ENCODE measurements around the gene LIPK.
"Not testable (repeated sequence)": the region's sequence is repeated elsewhere in the genome, so short reads cannot be mapped to it uniquely, and the experiment has no call there.

The LIPK gene

DNA sequence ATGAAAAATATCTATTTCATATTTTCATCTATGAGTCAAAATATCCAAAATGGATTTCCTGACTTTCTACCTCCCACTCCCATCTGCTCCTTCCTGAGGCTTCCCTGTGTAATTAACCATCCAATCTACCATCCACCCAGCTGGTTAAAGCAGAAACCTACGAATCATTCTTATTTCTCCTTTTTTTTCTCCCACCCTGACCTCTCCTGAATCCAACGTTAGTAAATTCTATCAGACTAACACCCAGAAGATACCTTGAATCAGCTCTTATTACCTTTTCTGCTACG lies 45.5 kb upstream of the LIPK start:
- Histone ChIP-seq H3F3A (ENCODE audit: insufficient read depth, low read length) (no peaks in the 10 kb centered on the region), H4K20me1 (ENCODE audit: insufficient read depth, low read length) (no peaks in the 10 kb centered on the region), H3K4me1 (ENCODE audit: insufficient read depth, low read length, severe bottlenecking) (no peaks in the 10 kb centered on the region), H3K27ac (ENCODE audit: low read depth, low read length, poor library complexity, severe bottlenecking) (no peak overlapping the region), H3K4me3 (ENCODE audit: low read depth, low read length, poor library complexity, severe bottlenecking) (no peak overlapping the region), H3K9ac (ENCODE audit: low read length) (no peak overlapping the region), H3K27me3 (ENCODE audit: insufficient read depth, low read length) (no peaks in the 10 kb centered on the region), H3K36me3 (ENCODE audit: insufficient read depth, low read length) (no peaks in the 10 kb centered on the region), H3K4me2 (ENCODE audit: low read length) (no peak overlapping the region), H3K9me3 (ENCODE audit: low read length) (no peaks in the 10 kb centered on the region), H2AFZ (ENCODE audit: low read length) (no peak overlapping the region), H3K79me2 (ENCODE audit: insufficient read depth, low read length) (no peaks in the 10 kb centered on the region), H3K9me2 (ENCODE audit: low read depth, low read length) (no peaks in the 10 kb centered on the region)
- TF ChIP-seq, protein P1, sequence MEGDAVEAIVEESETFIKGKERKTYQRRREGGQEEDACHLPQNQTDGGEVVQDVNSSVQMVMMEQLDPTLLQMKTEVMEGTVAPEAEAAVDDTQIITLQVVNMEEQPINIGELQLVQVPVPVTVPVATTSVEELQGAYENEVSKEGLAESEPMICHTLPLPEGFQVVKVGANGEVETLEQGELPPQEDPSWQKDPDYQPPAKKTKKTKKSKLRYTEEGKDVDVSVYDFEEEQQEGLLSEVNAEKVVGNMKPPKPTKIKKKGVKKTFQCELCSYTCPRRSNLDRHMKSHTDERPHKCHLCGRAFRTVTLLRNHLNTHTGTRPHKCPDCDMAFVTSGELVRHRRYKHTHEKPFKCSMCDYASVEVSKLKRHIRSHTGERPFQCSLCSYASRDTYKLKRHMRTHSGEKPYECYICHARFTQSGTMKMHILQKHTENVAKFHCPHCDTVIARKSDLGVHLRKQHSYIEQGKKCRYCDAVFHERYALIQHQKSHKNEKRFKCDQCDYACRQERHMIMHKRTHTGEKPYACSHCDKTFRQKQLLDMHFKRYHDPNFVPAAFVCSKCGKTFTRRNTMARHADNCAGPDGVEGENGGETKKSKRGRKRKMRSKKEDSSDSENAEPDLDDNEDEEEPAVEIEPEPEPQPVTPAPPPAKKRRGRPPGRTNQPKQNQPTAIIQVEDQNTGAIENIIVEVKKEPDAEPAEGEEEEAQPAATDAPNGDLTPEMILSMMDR (IDR thresholded peaks at IDR 0.05; ENCODE audit: low read length), result no peak
- no peak for TF ChIP-seq EZH2 (IDR thresholded peaks at IDR 0.05; ENCODE audit: borderline replicate concordance, low read length)

DNA sequence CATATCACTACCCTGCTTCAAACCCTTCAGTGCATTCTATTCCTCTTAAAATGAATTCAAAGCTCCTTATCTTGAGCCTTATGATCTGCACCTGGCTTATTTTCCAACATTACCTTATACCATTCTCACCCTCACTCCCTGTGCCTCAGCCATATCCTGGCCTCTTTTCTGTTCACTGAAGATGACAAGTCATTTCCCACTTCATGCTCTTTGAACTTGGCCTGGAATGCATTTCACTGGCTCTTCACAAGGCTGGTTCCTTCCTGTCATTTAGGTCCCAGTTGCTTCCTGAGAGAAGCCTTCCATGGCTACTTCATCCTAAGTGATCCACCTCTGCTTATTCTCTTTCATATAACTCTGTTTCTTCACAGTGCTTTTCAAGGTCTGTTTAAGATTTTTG lies 45.0 kb upstream of the LIPK start:
- Histone ChIP-seq H3K4me2 (ENCODE audit: low read length) (no peak overlapping the region), H3F3A (ENCODE audit: insufficient read depth, low read length) (no peaks in the 10 kb centered on the region), H4K20me1 (ENCODE audit: insufficient read depth, low read length) (no peaks in the 10 kb centered on the region), H3K9me3 (ENCODE audit: low read length) (no peaks in the 10 kb centered on the region), H3K27ac (ENCODE audit: low read depth, low read length, poor library complexity, severe bottlenecking) (no peak overlapping the region), H3K9ac (ENCODE audit: low read length) (no peak overlapping the region), H3K4me1 (ENCODE audit: insufficient read depth, low read length, severe bottlenecking) (no peaks in the 10 kb centered on the region), H2AFZ (ENCODE audit: low read length) (no peak overlapping the region), H3K9me2 (ENCODE audit: low read depth, low read length) (no peaks in the 10 kb centered on the region), H3K79me2 (ENCODE audit: insufficient read depth, low read length) (no peaks in the 10 kb centered on the region), H3K4me3 (ENCODE audit: low read depth, low read length, poor library complexity, severe bottlenecking) (no peak overlapping the region), H3K27me3 (ENCODE audit: insufficient read depth, low read length) (no peaks in the 10 kb centered on the region), H3K36me3 (ENCODE audit: insufficient read depth, low read length) (no peaks in the 10 kb centered on the region)
- TF ChIP-seq, protein P1 (IDR thresholded peaks at IDR 0.05; ENCODE audit: low read length), result no peak
- no peak for TF ChIP-seq EZH2 (IDR thresholded peaks at IDR 0.05; ENCODE audit: borderline replicate concordance, low read length)

DNA sequence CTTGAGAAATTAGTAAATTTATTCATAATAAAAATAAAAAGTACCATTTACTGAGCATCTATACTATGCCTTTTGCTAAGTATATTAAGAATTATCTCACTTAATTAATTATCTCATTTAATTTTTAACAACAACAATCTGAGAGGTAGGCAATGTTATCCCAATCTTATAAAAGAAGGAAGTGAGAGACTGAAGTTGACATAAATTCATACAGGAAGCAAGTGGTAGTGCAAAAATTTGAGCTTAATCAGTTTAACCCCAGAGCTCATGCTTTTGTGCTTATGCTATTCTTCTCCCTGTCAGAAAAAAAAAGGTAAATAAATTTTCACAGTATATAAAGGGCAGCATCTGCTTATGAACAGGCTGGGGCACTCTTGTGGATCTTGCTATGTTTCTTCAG lies 44.5 kb upstream of the LIPK start:
- no peaks in the 10 kb centered on the region for H3K79me2 ChIP-seq (ENCODE audit: insufficient read depth, low read length)
- H3K9me3 ChIP-seq (ENCODE audit: low read length), result no peaks in the 10 kb centered on the region
- H3K27ac ChIP-seq (ENCODE audit: low read depth, low read length, poor library complexity, severe bottlenecking), result no peak overlapping the region
- H3F3A ChIP-seq (ENCODE audit: insufficient read depth, low read length), result no peaks in the 10 kb centered on the region
- no peaks in the 10 kb centered on the region for H3K9me2 ChIP-seq (ENCODE audit: low read depth, low read length)
- H3K4me1 ChIP-seq (ENCODE audit: insufficient read depth, low read length, severe bottlenecking), result no peaks in the 10 kb centered on the region
- H3K4me3 ChIP-seq (ENCODE audit: low read depth, low read length, poor library complexity, severe bottlenecking), result no peak overlapping the region
- H3K36me3 ChIP-seq (ENCODE audit: insufficient read depth, low read length), result no peaks in the 10 kb centered on the region
- no peak for TF ChIP-seq EZH2 (IDR thresholded peaks at IDR 0.05; ENCODE audit: borderline replicate concordance, low read length)
- TF ChIP-seq, protein P1 (IDR thresholded peaks at IDR 0.05; ENCODE audit: low read length), result no peak
- H4K20me1 ChIP-seq (ENCODE audit: insufficient read depth, low read length), result no peaks in the 10 kb centered on the region
- no peak overlapping the region for H3K4me2 ChIP-seq (ENCODE audit: low read length)
- H3K27me3 ChIP-seq (ENCODE audit: insufficient read depth, low read length), result no peaks in the 10 kb centered on the region
- H3K9ac ChIP-seq (ENCODE audit: low read length), result no peak overlapping the region
- H2AFZ ChIP-seq (ENCODE audit: low read length), result no peak overlapping the region

DNA sequence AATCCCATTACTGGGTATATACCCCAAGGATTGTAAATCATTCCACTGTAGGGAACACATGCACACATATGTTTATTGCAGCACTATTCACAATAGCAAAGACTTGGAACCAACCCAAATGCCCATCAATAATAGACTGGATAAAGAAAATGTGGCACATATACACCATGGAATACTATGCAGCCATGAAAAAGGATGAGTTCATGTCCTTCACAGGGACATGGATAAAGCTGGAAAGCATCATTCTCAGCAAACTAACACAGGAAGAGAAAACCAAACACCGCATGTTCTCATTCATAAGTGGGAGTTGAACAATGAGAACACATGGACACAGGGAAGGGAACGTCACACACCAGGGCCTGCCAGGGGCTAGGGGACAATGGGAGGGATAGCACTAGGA lies 42.9 kb upstream of the LIPK start:
- H3K9me3 ChIP-seq (ENCODE audit: low read length); H3K4me2 ChIP-seq (ENCODE audit: low read length); H3K79me2 ChIP-seq (ENCODE audit: insufficient read depth, low read length); H3K4me1 ChIP-seq (ENCODE audit: insufficient read depth, low read length, severe bottlenecking); H2AFZ ChIP-seq (ENCODE audit: low read length); H3F3A ChIP-seq (ENCODE audit: insufficient read depth, low read length); H3K9me2 ChIP-seq (ENCODE audit: low read depth, low read length); H3K4me3 ChIP-seq (ENCODE audit: low read depth, low read length, poor library complexity, severe bottlenecking); H3K9ac ChIP-seq (ENCODE audit: low read length); H3K27ac ChIP-seq (ENCODE audit: low read depth, low read length, poor library complexity, severe bottlenecking); H3K27me3 ChIP-seq (ENCODE audit: insufficient read depth, low read length); H4K20me1 ChIP-seq (ENCODE audit: insufficient read depth, low read length); H3K36me3 ChIP-seq (ENCODE audit: insufficient read depth, low read length): not testable (repeated sequence)
